HL-60/S4 (cell line): ENCODE results near the gene F9.

ENCODE experiments used
- in situ Hi-C: fragments of 300-500 bp; cut with MboI; formaldehyde crosslinking; loops from 2 replicates; pipeline ENCODE4 v1.14.3; 2022; ENCODE audit warnings: low sequenced_read_pairs

Gene F9

DNA sequence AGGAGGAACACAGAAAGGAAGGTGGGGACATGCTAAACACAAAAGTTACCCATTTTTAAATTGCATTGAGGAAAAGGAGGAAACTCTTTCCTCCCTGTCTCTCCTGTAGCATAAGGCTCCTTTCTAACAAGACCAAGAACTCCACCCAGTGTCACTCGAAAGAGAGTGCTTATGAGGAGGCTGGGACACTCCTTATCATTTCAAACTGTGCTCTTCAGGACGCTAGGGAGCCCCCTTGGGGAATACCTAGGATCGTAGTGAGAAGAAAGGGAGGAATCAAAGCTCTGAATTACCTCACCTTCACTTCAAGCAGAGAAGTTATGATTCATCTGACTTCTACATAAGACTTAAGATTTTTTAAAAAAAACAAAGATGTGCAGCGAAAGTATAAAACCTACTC lies 65.5 kb downstream of the F9 start:
- in situ Hi-C loops: no loop called here

DNA sequence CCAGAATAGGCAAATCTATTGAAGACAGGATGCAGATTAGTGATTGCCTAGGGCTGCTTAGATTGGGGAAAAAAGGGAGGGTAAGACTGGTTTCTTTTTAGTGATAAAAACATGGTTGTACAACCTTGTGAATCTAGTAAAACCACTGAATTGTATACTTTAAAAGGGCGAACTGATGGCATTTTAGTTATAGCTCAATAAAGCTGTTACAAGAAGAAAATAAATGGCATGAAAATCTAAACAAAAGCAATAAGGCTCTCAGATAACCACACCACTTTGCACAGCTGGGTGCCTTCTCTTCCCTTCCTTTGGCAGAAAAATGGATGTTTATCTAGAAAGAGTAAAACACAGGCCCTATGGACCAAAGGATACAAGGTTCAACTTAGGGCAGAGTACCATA lies 69.6 kb downstream of the F9 start:
- in situ Hi-C loops: no loop called here
